Epithelial cell of esophagus (primary cell): ENCODE measurements around the gene JAG1.

Source experiments
- DNase-seq: peaks from one replicate; pipeline ENCODE4 v3.0.0; 2010; ENCODE audit warnings: low read depth
- H3K4me3 ChIP-seq: 2 replicates; pipeline ENCODE4 v1.5.1; 2011; ENCODE audit warnings: mild to moderate bottlenecking, low read length, control low read depth
- CTCF ChIP-seq: IDR thresholded peaks from 2 replicates; pipeline ENCODE4 v1.5.1; 2011; ENCODE audit warnings: low read depth, mild to moderate bottlenecking, low read length, control low read depth, inconsistent platforms; ENCODE audit not compliant: insufficient read depth; ENCODE audit errors: missing control alignments

JAG1 gene

GRCh38 chr20:10634683-10635411 is 39.0 kb downstream of the JAG1 start:
- no peak overlapping the region for H3K4me3 ChIP-seq
- no peak for TF ChIP-seq CTCF
- DNase-seq, result peak; percentile 78

GRCh38 chr20:10634211-10634610 is 39.6 kb downstream of the JAG1 start:
- TF ChIP-seq CTCF, result no peak
- no peak overlapping the region for H3K4me3 ChIP-seq
- DNase-seq, result no peak

- H3K4me3 ChIP-seq, result no peak overlapping the region
- DNase-seq, result no peak
- TF ChIP-seq CTCF, result no peak
These were observed 40.1 kb downstream of the JAG1 start for GRCh38 chr20:10633718-10634117.

- peak; percentile 50 for DNase-seq
- no peak for TF ChIP-seq CTCF
- H3K4me3 ChIP-seq, result no peak overlapping the region
These were observed 40.9 kb downstream of the JAG1 start for GRCh38 chr20:10632721-10633509.

GRCh38 chr20:10631126-10631525 is 42.7 kb downstream of the JAG1 start:
- no peak for TF ChIP-seq CTCF
- no peak overlapping the region for H3K4me3 ChIP-seq
- no peak for DNase-seq

- DNase-seq, result no peak
- no peak overlapping the region for H3K4me3 ChIP-seq
- TF ChIP-seq CTCF, result no peak
These were observed 43.7 kb downstream of the JAG1 start for GRCh38 chr20:10629946-10630650.
